ENCODE data around the gene TMPRSS3. TPM values are rescaled to one million over a fixed set of nuclear protein-coding genes. Genes with fewer than 3 reads are reported as not detected.

The TMPRSS3 gene
- total and polyA plus RNA-seq, 11 donors: 0.59 to 2.7 TPM; not detected in 9

DNA sequence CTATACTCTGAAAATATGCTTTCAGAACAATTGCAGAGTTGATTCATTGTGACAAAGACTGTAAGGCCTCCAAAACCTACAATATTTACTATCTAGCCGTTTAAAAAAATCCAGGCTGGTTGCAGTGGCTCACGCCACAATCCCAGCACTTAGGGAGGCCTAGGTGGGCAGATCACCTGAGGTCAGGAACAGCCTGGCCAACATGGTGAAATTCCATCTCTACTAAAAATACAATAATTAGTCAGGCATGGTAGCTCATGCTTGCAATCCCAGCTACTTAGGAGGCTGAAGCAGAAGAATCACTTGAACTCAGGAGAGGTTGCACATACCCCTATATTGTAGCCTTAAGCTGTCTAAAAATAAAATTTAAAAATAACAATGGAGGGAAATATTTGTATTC is 39.8 kb downstream of the TMPRSS3 start:
- DNase-seq (no peak), ATAC-seq (no peak)
- no peaks in the 10 kb centered on the region for H3K36me3 ChIP-seq
- H3K9me3 ChIP-seq: peaks cover 0 to 37% (median 11%) of the 10 kb centered on the region in 12 donors
- intact Hi-C loops (cut with DNase I): no loop called here
- TF ChIP-seq POLR2A (IDR thresholded peaks at IDR 0.05): no peak
- TF ChIP-seq, protein P1, sequence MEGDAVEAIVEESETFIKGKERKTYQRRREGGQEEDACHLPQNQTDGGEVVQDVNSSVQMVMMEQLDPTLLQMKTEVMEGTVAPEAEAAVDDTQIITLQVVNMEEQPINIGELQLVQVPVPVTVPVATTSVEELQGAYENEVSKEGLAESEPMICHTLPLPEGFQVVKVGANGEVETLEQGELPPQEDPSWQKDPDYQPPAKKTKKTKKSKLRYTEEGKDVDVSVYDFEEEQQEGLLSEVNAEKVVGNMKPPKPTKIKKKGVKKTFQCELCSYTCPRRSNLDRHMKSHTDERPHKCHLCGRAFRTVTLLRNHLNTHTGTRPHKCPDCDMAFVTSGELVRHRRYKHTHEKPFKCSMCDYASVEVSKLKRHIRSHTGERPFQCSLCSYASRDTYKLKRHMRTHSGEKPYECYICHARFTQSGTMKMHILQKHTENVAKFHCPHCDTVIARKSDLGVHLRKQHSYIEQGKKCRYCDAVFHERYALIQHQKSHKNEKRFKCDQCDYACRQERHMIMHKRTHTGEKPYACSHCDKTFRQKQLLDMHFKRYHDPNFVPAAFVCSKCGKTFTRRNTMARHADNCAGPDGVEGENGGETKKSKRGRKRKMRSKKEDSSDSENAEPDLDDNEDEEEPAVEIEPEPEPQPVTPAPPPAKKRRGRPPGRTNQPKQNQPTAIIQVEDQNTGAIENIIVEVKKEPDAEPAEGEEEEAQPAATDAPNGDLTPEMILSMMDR (IDR thresholded peaks at IDR 0.05): no peak
- 83 to 96% (median 90%) methylated on average over 2 of the region's 2 CpGs for WGBS, 4 donors
- H3K4me1 ChIP-seq: no peaks in the 10 kb centered on the region
- H3K27me3 ChIP-seq: peaks cover 0 to 15% (median 0%) of the 10 kb centered on the region in 9 donors
- H3K4me3 ChIP-seq: no peak overlapping the region
- no peak overlapping the region for H3K27ac ChIP-seq

DNA sequence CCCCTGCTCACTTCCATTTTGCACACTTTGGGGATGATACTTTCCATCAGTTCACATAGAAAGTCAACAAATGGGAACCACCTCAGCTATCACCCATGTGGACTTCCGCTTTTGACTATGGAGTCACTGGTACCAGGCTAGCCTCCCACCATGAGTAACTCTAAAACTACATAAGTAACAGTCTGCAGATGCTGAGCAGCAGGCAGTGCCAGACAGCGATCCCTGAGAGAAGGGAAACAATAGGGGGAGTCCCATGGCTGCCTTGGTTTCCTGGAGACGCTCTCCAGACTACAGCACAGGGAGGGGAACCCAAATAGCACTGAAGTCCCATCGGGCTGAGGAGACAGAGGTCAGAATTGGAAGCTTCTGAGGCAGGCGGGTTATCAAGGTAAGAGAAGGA is 42.2 kb downstream of the TMPRSS3 start:
- TF ChIP-seq, protein P1 (IDR thresholded peaks at IDR 0.05): no peak
- no peak for TF ChIP-seq POLR2A (IDR thresholded peaks at IDR 0.05)
- Histone ChIP-seq H3K4me1 (no peaks in the 10 kb centered on the region), H3K4me3 (no peak overlapping the region), H3K27ac (no peak overlapping the region), H3K9me3 (peaks cover 0 to 31% (median 11%) of the 10 kb centered on the region in 12 donors), H3K36me3 (no peaks in the 10 kb centered on the region), H3K27me3 (peaks cover 0 to 3% (median 0%) of the 10 kb centered on the region in 9 donors)
- no peak for ATAC-seq
- no peak for DNase-seq
- WGBS, 4 donors: 78 to 88% (median 79%) methylated on average over 5 of the region's 5 CpGs
- intact Hi-C loops (cut with DNase I): loop anchor here in 1 of 10 donors (2.0 kb wide), 1 partner anchor 31 kb away; no protein-coding TSS in a partner anchor

DNA sequence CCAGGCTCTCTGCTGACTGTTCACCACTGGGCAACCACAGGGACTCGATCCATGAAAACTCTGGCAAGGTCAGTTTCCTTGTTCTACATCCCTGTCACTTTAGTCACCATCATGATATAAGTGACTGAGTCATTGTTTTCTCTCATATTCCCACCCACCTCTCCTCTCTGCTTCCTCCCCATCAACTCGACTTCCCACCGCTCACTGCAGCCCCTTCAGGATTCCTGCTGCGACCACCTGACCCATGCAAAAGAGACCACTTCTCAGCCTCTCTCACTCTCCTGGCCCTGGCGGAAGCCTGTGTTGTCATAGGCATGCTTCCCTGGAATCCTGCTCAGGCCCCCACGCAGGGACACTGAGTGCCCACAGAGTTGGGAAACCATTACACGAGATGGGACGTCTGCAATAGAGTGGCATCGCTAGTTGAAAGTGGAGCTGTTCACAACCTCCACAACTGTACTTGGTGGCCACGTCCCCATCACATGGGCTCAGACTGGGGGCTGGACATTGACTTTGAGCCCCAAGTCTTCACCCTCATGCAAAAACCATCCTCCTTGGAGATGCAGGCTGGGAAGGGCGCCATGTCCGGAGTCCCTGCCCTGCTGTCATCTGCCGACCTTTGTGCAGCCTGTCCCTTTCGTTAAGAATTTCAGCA is 43.3 kb downstream of the TMPRSS3 start:
- Histone ChIP-seq H3K27me3 (peaks cover 0 to 5% (median 0%) of the 10 kb centered on the region in 9 donors), H3K27ac (no peak overlapping the region), H3K4me1 (no peaks in the 10 kb centered on the region), H3K36me3 (no peaks in the 10 kb centered on the region), H3K9me3 (peaks cover 0 to 31% (median 11%) of the 10 kb centered on the region in 12 donors), H3K4me3 (no peak overlapping the region)
- intact Hi-C loops (cut with DNase I): no loop called here
- 77 to 90% (median 84%) methylated on average over 14 of the region's 14 CpGs for WGBS, 4 donors
- TF ChIP-seq, protein P1 (IDR thresholded peaks at IDR 0.05): no peak
- TF ChIP-seq POLR2A (IDR thresholded peaks at IDR 0.05): no peak
- no peak for ATAC-seq
- DNase-seq: no peak

DNA sequence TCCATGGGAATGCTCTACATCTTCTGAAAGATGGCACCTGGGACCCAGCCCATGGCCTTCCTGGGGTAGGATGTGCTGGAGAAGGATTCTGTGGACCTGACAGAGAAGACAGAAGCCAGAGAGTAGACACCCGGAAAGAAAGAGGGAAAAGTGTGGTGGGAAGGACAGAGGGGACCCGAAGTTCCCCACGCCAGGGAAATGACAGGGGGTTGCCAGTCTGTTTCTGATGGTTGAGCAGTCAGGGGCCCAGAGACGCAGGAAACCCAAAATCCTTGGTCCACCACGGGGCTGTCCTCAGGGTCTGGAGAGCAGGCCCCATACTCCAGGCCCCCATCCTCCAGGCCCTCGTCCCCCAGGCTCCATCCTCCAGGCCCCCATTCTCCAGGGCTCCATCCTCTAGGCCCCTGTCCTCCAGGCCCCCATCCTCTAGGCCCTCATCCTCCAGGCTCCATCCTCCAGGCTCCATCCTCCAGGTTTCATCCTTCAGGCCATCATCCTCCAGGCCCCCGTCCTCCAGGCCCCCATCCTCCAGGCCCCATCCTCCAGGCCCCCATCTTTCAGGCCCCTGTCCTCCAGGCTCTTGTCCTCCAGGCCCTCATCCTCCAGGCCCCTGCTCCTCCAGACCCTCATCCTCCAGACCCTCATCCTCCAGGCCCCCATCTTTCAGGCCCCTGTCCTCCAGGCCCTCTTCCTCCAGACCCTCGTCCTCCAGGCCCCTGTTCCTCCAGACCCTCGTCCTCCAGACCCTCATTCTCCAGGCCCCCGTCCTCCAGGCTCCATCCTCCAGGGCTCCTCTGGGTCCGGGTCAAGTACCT is 44.0 kb downstream of the TMPRSS3 start:
- TF ChIP-seq POLR2A (IDR thresholded peaks at IDR 0.05): no peak
- TF ChIP-seq, protein P1 (IDR thresholded peaks at IDR 0.05): no peak
- no peak overlapping the region for H3K4me3 ChIP-seq
- ATAC-seq: no peak
- no peaks in the 10 kb centered on the region for H3K36me3 ChIP-seq
- intact Hi-C loops (cut with DNase I): no loop called here
- WGBS, 4 donors: 77 to 84% (median 80%) methylated on average over 11 of the region's 11 CpGs
- H3K27me3 ChIP-seq: peaks cover 0 to 5% (median 0%) of the 10 kb centered on the region in 9 donors
- no peaks in the 10 kb centered on the region for H3K4me1 ChIP-seq
- DNase-seq: no peak
- H3K9me3 ChIP-seq: peaks cover 0 to 28% (median 8%) of the 10 kb centered on the region in 12 donors
- H3K27ac ChIP-seq: no peak overlapping the region

All from heart left ventricle (tissue), 16 donors.